CD4-positive, alpha-beta T cell treated with Interleukin-10 for 1 hour (primary cell): Measurements from ENCODE around the gene HTR7.

Experiments used
- DNase-seq: peaks from one replicate; pipeline ENCODE4 v3.0.0-alpha.2; 2020

Gene HTR7

DNA sequence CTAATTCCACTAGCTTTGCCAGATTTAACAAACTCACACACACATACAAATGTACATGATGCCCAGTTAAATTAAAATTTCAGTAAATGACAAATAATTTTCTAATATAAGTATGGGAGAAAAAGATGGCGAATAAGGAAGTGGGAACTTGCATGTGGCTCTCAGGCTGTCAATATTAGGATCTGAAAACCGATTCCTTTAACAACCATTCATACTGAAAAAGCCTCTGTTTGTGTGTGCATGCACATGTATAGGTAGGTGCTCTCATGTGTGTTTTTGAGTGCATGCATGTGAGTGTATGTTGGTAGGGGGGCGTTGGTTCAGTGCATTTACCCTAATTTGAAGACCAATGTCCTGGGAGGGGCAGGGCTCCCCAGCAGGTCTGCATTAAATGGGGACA is 125.3 kb downstream of the HTR7 start:
- no peak for DNase-seq

DNA sequence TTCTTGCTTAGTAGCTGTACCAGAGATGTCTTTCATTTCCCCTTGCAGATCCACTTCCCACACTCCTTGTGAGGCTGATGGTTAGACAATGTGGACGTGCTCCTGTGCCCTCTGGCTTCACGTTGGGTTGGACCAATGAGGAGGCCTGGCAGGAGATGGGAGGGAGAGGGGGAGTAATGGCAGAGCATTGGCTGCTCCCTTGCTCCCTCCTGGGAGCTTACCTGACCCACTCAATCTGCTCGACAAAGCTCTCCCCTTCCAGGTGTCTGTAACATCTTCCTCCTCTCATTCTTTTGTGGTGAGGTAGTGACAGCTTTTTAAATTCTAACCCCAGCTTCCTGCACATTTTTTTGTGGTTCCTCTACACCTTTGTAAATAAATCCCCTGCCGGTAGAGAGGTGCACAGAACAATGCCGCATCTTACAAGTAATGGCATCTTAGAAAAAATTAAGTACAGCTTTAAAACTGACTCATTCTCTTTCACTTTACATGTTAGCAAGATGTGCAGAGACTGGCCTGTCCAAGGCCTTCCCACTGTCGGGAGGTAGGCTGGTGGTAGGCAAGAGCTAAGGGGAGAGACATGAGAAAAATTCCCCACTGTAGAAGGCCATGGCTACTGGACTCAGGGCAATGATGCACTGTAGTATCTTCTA is 134.3 kb downstream of the HTR7 start:
- no peak for DNase-seq

DNA sequence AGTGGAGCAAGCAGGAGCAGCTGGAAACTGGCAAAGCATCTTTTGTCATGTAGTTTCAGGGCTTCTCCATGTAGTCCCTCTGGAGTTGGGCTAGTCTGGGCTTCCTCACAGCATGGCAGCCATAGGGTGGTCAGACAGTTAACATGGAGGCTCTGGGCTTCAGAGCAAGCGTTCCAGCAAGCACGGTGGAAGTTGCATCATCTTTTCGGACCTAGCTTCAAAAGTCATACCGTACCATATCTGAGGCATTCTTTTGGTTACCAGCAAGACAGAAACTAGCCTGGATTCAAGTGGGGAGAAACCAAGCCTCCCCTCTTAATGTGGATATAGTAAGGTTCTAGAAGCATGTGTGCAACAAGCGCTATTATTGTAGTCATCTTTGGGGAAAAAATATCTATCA is 135.0 kb downstream of the HTR7 start:
- DNase-seq, result no peak

DNA sequence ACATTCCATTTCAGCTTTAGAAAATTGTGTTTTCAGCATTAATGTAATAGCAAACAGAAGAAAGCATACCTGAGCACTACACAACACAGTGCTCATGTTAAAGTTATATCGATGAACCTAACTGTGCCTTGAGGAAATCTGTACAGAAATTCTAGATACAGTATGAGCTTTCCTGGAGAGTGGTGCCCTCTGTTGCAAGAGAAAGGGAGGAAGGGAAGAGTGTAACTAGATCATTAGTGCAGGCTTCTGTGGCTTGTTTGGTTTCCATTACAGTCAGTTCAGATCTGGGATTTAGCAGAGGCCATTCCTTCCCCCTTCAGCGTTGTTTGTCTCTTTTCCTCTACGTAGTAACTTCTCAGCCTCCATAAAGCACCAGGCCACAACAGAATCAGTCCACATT is 139.7 kb downstream of the HTR7 start:
- no peak for DNase-seq

DNA sequence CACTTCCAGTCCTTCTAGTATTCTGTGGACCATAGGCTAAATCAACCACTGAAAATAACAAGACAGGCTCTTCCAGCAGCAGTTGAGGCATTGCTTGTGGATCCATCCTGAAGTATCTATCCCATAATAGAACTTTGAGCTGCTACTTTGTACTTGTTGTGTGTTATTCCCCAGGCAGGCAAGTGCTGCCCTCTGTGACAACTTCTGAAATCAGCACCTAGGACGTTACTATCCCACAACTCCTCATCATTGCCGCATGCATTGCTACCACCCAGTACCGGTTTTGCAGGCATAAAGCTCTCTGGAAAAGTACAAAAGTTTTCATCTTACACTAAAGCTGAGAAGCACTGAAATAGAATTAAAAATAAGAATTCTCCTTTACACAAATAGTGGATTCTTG is 145.3 kb downstream of the HTR7 start:
- DNase-seq, result no peak

DNA sequence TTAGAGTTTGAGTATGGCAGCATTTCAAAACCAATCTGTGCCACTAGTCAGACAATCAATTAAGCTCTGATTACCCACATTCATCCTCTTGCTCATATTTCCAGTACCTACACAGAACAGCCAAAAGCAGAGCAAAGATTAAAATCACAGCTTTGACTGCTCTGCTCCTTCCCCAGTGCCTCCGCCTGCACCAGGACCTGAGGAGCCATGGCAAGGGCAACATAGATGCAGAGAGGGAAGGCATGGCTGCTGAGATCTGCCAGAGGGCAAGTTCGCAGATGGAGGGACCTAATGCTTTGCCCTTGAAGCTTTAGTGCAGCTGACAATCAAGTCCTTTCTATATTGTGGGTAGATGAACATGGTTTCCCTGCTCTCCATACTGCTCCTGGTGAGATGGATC is 148.1 kb downstream of the HTR7 start:
- DNase-seq, result no peak

DNA sequence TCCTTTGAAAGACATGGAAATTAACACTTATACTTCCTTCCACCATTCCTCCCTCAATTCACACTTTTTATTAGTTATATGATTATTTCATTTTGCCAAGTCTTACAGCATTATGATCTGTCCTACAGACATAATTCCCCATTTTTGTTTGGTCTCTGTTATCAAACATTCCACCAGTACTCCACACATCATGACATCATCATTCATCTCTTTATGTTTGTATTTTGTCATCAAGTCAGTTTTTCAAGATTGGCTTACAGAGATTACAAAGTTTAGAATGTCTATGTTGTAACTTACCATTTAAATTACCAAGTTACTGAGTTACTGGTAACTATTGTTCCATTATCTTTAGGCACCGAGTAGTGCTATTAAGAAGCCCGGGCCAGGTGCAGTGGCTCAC is 150.2 kb downstream of the HTR7 start:
- DNase-seq, result no peak

DNA sequence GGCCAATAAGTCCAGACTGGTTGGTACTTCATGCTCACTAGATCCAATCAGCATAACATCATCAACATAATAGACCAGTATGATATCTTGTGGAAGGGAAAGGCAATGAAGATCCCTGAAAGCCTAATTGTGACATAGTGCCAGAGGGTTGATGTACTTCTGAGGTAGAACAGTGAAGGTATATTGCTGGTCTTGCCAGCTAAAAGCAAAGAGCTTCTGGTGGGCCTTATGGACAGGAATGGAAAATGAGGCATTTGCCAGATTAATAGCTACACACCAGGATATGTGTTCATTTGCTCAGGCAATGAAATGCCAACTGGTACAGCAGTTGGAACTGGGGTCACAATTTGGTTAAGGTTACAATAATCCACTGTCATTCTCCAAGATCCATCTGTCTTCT is 156.4 kb downstream of the HTR7 start:
- no peak for DNase-seq

DNA sequence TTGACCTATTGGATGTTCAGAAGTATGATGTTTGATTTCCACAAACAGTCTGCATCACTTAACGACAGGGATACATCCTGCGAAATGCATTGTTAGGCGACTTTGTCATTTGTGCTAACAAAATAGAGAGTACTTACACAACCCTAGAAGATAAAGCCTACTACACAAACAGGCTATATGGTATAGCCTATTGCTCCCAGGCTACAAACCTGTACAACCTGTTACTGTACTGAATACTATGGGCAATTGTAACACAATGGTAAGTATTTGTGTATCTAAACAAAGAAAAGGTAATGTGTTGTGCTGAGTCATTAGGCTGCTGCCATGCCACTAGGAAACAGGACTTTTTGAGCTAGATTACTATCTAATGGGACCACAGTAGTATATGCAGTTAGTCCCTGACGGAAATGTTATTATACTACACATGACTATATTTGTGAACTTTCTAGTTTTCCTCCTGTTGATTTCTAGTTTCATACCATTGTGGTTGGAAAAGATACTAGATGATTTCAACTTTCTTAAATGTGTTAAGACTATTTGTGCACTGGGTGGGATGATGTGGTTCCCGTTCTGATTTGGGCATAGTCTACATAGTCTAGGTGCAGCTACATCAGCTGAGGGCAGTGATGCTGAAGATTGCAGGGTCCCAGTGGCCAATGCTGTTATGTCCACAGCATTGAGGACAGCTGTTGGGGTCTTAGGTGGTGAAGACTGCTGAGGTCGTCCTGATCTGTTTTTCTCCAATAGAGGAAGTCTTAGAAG is 161.7 kb downstream of the HTR7 start:
- no peak for DNase-seq
